Activated CD8-positive, alpha-beta T cell treated with anti-CD3 and anti-CD28 coated beads for 36 hours (primary cell): ENCODE measurements around the gene LRRC2. TPM values are rescaled to one million over a fixed set of nuclear protein-coding genes. Genes with fewer than 3 reads are reported as not detected.
A peak's percentile ranks its signal among the peaks of the same experiment; 100 is the strongest.

Source experiments
- ATAC-seq: fragments of 200-7000 bp; cut with Tn5 transposase; one replicate; pipeline ENCODE4 v1.10.0; 2021; ENCODE audit warnings: mild to moderate bottlenecking, moderate library complexity
- CTCF ChIA-PET: fragments of 350-600 bp; sonication (Branson Sonifier 250); formaldehyde crosslinking; loops from one replicate; lab custom pipeline; 2021; ENCODE audit warnings: antibody characterized with exemption; lab: Charles Lee
- POLR2A ChIA-PET: fragments of 350-600 bp; sonication (Branson Sonifier 250); formaldehyde crosslinking; loops from one replicate; lab custom pipeline; 2021; ENCODE audit warnings: antibody characterized with exemption; lab: Charles Lee
- DNase-seq: peaks from one replicate; pipeline ENCODE4 v3.0.0-alpha.2; 2020
- H3K27ac Mint-ChIP-seq: one replicate; pipeline ENCODE4 v1.8.0; 2021; ENCODE audit warnings: mild to moderate bottlenecking, mixed read lengths
- H3K27me3 Mint-ChIP-seq: one replicate; pipeline ENCODE4 v1.8.0; 2021; ENCODE audit warnings: mixed read lengths
- H3K36me3 Mint-ChIP-seq: one replicate; pipeline ENCODE4 v1.8.0; 2021; ENCODE audit warnings: low read depth, mixed read lengths
- H3K4me1 Mint-ChIP-seq: one replicate; pipeline ENCODE4 v1.8.0; 2021; ENCODE audit warnings: low read depth, mixed read lengths
- H3K4me3 Mint-ChIP-seq: one replicate; pipeline ENCODE4 v1.8.0; 2021; ENCODE audit warnings: mild to moderate bottlenecking, moderate library complexity, mixed read lengths
- H3K9me3 Mint-ChIP-seq: one replicate; pipeline ENCODE4 v1.8.0; 2021; ENCODE audit warnings: mixed read lengths
- intact Hi-C: fragments of 100-400 bp; cut with micrococcal nuclease; formaldehyde crosslinking; loops from one replicate; pipeline ENCODE4 v1.10.0; 2022
- total RNA-seq, 2 experiments: library from RNA; stranded (reverse); gene quantifications; one replicate each; pipeline ENCODE4 v1.2.3, GENCODE V29; 2021
- TF ChIP-seq, protein P1 (sequence below): fragments of 200-600 bp; IDR thresholded peaks from one replicate; pipeline ENCODE4 v1.8.0; 2022; ENCODE audit warnings: antibody characterized with exemption, mild to moderate bottlenecking

LRRC2 gene
- total RNA-seq, 2 experiments from 2014 or later, result not detected

DNA sequence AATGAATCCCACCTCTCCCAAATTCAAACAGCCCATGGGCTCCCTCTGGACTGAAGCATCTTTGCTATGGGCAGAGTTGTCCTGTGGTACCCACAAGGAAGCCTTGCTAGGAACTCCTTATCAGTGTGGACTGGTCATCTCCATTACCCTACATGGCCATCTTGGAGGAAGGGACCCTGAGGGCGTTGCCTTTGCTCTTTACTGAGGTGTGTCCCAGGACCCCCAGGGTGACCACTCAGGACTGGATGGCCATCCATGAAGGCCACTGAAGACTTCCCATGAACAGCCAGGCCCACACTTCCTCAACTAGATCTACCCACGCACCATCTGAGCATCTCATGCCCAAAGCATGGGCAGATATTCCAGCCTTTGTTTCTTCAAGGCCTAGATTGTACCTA lies 48.3 kb downstream of the LRRC2 start:
- no peak overlapping the region for H3K27ac Mint-ChIP-seq
- no peak for ATAC-seq
- TF ChIP-seq, protein P1, sequence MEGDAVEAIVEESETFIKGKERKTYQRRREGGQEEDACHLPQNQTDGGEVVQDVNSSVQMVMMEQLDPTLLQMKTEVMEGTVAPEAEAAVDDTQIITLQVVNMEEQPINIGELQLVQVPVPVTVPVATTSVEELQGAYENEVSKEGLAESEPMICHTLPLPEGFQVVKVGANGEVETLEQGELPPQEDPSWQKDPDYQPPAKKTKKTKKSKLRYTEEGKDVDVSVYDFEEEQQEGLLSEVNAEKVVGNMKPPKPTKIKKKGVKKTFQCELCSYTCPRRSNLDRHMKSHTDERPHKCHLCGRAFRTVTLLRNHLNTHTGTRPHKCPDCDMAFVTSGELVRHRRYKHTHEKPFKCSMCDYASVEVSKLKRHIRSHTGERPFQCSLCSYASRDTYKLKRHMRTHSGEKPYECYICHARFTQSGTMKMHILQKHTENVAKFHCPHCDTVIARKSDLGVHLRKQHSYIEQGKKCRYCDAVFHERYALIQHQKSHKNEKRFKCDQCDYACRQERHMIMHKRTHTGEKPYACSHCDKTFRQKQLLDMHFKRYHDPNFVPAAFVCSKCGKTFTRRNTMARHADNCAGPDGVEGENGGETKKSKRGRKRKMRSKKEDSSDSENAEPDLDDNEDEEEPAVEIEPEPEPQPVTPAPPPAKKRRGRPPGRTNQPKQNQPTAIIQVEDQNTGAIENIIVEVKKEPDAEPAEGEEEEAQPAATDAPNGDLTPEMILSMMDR, result no peak

DNA sequence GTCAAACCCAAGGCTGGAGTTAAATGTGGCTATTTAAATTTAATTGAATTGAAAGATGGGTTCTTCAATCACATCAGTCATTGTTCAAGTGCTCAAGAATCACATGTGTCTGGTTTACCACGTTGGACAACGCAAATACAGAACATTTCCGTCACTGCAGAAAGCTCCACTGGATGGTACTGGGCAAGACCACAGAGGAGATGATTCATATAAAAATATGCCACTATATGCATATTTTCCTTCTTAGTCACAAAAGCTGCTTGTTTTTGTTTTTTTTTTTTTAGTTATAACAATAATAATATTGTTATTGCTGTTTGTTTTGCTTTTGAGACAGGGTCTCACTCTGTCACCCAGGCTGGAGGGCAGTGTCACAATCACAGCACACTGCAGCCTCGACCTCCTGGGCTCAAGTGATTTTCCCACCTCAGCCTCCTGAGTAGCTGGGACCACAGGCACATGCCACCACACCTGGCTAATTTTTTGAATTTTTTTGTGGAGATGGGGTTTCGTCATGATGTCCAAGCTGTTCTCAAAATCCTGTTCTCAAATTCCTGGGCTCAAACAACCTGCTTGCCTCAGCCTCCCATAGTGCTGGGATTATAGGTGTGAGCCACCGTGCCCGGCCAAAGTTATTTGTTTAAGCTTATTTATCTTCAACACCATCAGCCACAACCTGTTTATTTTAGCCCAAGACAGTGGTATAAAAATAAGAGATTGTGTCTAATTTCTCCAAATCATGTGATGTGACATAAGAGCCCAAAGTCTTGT lies 48.9 kb downstream of the LRRC2 start:
- no peak overlapping the region for H3K27ac Mint-ChIP-seq
- H3K9me3 Mint-ChIP-seq, result no peaks in the 10 kb centered on the region
- H3K4me1 Mint-ChIP-seq, result no peaks in the 10 kb centered on the region
- DNase-seq, result no peak
- TF ChIP-seq, protein P1, result no peak
- no peaks in the 10 kb centered on the region for H3K36me3 Mint-ChIP-seq
- POLR2A ChIA-PET, result interaction anchor here (0.6 kb wide), 1 partner anchor 17 kb away, joined by 4 read pairs; no protein-coding TSS in a partner anchor
- H3K4me3 Mint-ChIP-seq, result no peak overlapping the region
- no peaks in the 10 kb centered on the region for H3K27me3 Mint-ChIP-seq
- ATAC-seq, result peak; percentile 58
- intact Hi-C loops, result no loop called here
- CTCF ChIA-PET, result interaction anchor here (0.7 to 3.4 kb wide), 4 partner anchors 9 to 112 kb away, joined by 4 to 24 read pairs (median 6); no protein-coding TSS in a partner anchor

More for the DNA sequence above, 48.3 kb downstream of the LRRC2 start:
- DNase-seq, result no peak
- H3K9me3 Mint-ChIP-seq, result no peaks in the 10 kb centered on the region
- H3K4me1 Mint-ChIP-seq, result no peaks in the 10 kb centered on the region
- H3K36me3 Mint-ChIP-seq, result no peaks in the 10 kb centered on the region
- no peaks in the 10 kb centered on the region for H3K27me3 Mint-ChIP-seq
- CTCF ChIA-PET, result interaction anchor here (0.7 to 3.4 kb wide), 3 partner anchors 15 to 112 kb away, joined by 5 to 24 read pairs (median 6); no protein-coding TSS in a partner anchor
- POLR2A ChIA-PET, result no interaction called here
- no peak overlapping the region for H3K4me3 Mint-ChIP-seq
- intact Hi-C loops, result no loop called here

DNA sequence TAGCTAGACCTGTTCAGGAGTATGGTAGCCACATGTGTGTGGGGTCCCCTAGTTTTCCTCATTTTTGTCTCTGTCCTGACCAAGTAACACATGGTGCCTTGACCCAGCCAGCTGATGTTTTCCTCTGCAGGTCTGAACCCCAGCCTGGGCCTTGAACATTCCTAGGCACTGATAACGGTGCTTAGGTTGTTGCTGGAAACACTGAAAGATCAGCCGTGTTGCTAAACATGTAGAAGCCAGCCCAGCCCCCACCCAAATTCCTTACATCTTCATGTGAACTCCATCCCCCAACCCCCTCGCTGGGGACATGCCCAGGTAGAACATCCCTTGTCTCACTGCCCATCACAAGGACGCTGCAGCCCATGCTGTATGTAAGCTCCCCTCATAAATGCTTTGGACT lies 49.6 kb downstream of the LRRC2 start:
- POLR2A ChIA-PET, result interaction anchor here (0.6 kb wide), 1 partner anchor 16 kb away, joined by 4 read pairs; no protein-coding TSS in a partner anchor
- intact Hi-C loops, result no loop called here

DNA sequence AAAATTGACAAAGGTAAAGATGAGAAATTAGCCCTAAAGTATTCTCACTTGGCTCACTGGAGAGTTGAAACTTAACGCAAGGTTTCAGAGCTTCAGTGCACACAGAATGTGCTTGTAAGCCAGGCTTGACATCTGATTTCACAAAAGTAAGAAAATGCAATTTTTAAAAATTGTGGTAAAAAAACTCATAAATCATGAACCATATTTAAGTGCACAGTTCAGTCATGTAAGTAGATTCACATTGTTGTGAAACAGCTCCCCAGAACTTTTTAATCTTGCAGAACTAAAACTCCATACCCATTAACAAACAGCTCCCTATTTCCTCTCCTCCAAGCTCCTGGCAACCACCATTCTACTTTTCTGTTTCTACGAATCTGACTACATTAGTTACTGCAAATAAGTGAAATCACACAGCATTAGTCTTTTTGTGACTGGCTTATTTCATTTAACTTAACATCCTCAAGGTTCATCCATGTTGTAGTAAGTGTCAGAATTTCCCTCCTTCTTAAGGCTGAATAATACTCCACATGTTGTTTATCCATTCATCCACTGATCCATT lies 53.8 kb downstream of the LRRC2 start:
- Mint-ChIP-seq H3K4me1 (no peaks in the 10 kb centered on the region), H3K9me3 (no peaks in the 10 kb centered on the region), H3K27me3 (no peaks in the 10 kb centered on the region), H3K27ac (no peak overlapping the region), H3K36me3 (no peaks in the 10 kb centered on the region), H3K4me3 (no peak overlapping the region)
- TF ChIP-seq, protein P1, result no peak
- DNase-seq (no peak), ATAC-seq (no peak)
- POLR2A ChIA-PET, result interaction anchor here (0.7 to 0.9 kb wide), 2 partner anchors 13 to 27 kb away, joined by 3 read pairs; no protein-coding TSS in a partner anchor
- CTCF ChIA-PET, result interaction anchor here (1.5 to 3.0 kb wide), 2 partner anchors 16 to 23 kb away, joined by 3 to 15 read pairs; no protein-coding TSS in a partner anchor
- intact Hi-C loops, result no loop called here

More for the DNA sequence above, 49.6 kb downstream of the LRRC2 start:
- DNase-seq (no peak), ATAC-seq (no peak)
- CTCF ChIA-PET, result interaction anchor here (0.9 to 3.4 kb wide), 2 partner anchors 9 to 28 kb away, joined by 4 to 24 read pairs; no protein-coding TSS in a partner anchor
- H3K27ac Mint-ChIP-seq, result no peak overlapping the region
- no peaks in the 10 kb centered on the region for H3K36me3 Mint-ChIP-seq
- H3K9me3 Mint-ChIP-seq, result no peaks in the 10 kb centered on the region
- TF ChIP-seq, protein P1, result no peak
- no peak overlapping the region for H3K4me3 Mint-ChIP-seq
- H3K4me1 Mint-ChIP-seq, result no peaks in the 10 kb centered on the region
- no peaks in the 10 kb centered on the region for H3K27me3 Mint-ChIP-seq
